ENCODE results near the gene GALNT17. TPM values are rescaled to one million over a fixed set of nuclear protein-coding genes. Genes with fewer than 3 reads are reported as not detected.

The GALNT17 gene
- total RNA-seq, 2 donors from 2014 or later: not detected

GRCh38 chr7:71544816-71545215 lies 412.9 kb downstream of the GALNT17 start:
- no peak overlapping the region for H3K27ac Mint-ChIP-seq
- H3K27me3 Mint-ChIP-seq: no peaks in the 10 kb centered on the region
- H3K4me3 Mint-ChIP-seq: no peak overlapping the region
- H3K4me1 Mint-ChIP-seq (ENCODE audit: low read depth in 2 of 2): no peaks in the 10 kb centered on the region
- ATAC-seq (no peak), DNase-seq (ENCODE audit: low spot score) (no peak)
- peaks cover 9% of the 10 kb centered on the region for H3K9me3 Mint-ChIP-seq
- no peaks in the 10 kb centered on the region for H3K36me3 Mint-ChIP-seq

- H3K27ac Mint-ChIP-seq: no peak overlapping the region
- no peaks in the 10 kb centered on the region for H3K27me3 Mint-ChIP-seq
- ATAC-seq (no peak), DNase-seq (ENCODE audit: low spot score) (no peak)
- H3K4me1 Mint-ChIP-seq (ENCODE audit: low read depth in 2 of 2): no peaks in the 10 kb centered on the region
- peaks cover 6% of the 10 kb centered on the region for H3K36me3 Mint-ChIP-seq
- H3K9me3 Mint-ChIP-seq: peaks cover 9% of the 10 kb centered on the region
- no peak overlapping the region for H3K4me3 Mint-ChIP-seq
Observed at GRCh38 chr7:71547426-71547825, 415.5 kb downstream of the GALNT17 start.

GRCh38 chr7:71548746-71549145 lies 416.8 kb downstream of the GALNT17 start:
- ATAC-seq (no peak), DNase-seq (ENCODE audit: low spot score) (no peak)
- Mint-ChIP-seq H3K36me3 (peaks cover 6% of the 10 kb centered on the region), H3K27me3 (no peaks in the 10 kb centered on the region), H3K4me3 (no peak overlapping the region), H3K27ac (no peak overlapping the region), H3K9me3 (peaks cover 9% of the 10 kb centered on the region), H3K4me1 (ENCODE audit: low read depth in 2 of 2) (no peaks in the 10 kb centered on the region)

- Mint-ChIP-seq H3K4me3 (no peak overlapping the region), H3K27ac (no peak overlapping the region), H3K9me3 (peaks cover 10% of the 10 kb centered on the region), H3K27me3 (no peaks in the 10 kb centered on the region), H3K4me1 (ENCODE audit: low read depth in 2 of 2) (no peaks in the 10 kb centered on the region), H3K36me3 (peaks cover 6% of the 10 kb centered on the region)
- no peak for DNase-seq (ENCODE audit: low spot score)
- no peak for ATAC-seq
Observed at GRCh38 chr7:71553306-71553705, 421.4 kb downstream of the GALNT17 start.

GRCh38 chr7:71555758-71556157 lies 423.8 kb downstream of the GALNT17 start:
- Mint-ChIP-seq H3K4me1 (ENCODE audit: low read depth in 2 of 2) (no peaks in the 10 kb centered on the region), H3K4me3 (no peak overlapping the region), H3K27me3 (no peaks in the 10 kb centered on the region), H3K36me3 (peaks cover 6% of the 10 kb centered on the region), H3K9me3 (peaks cover 9% of the 10 kb centered on the region), H3K27ac (no peak overlapping the region)
- no peak for DNase-seq (ENCODE audit: low spot score)
- no peak for ATAC-seq

GRCh38 chr7:71558806-71559613 lies 427.1 kb downstream of the GALNT17 start:
- ATAC-seq (no peak), DNase-seq (ENCODE audit: low spot score) (no peak)
- H3K9me3 Mint-ChIP-seq: peaks cover 4% of the 10 kb centered on the region
- H3K27ac Mint-ChIP-seq: no peak overlapping the region
- no peaks in the 10 kb centered on the region for H3K4me1 Mint-ChIP-seq (ENCODE audit: low read depth in 2 of 2)
- no peak overlapping the region for H3K4me3 Mint-ChIP-seq
- H3K27me3 Mint-ChIP-seq: no peaks in the 10 kb centered on the region
- H3K36me3 Mint-ChIP-seq: no peaks in the 10 kb centered on the region

GRCh38 chr7:71560354-71560995 lies 428.5 kb downstream of the GALNT17 start:
- no peak overlapping the region for H3K27ac Mint-ChIP-seq
- ATAC-seq: no peak
- peaks cover 4% of the 10 kb centered on the region for H3K9me3 Mint-ChIP-seq

GRCh38 chr7:71563276-71563675 lies 431.3 kb downstream of the GALNT17 start:
- Mint-ChIP-seq H3K27me3 (no peaks in the 10 kb centered on the region), H3K27ac (no peak overlapping the region), H3K9me3 (no peaks in the 10 kb centered on the region), H3K36me3 (no peaks in the 10 kb centered on the region), H3K4me3 (no peak overlapping the region), H3K4me1 (ENCODE audit: low read depth in 2 of 2) (no peaks in the 10 kb centered on the region)
- DNase-seq (ENCODE audit: low spot score): no peak
- no peak for ATAC-seq

More at GRCh38 chr7:71560354-71560995, 428.5 kb downstream of the GALNT17 start:
- H3K36me3 Mint-ChIP-seq: no peaks in the 10 kb centered on the region
- DNase-seq (ENCODE audit: low spot score): no peak
- H3K27me3 Mint-ChIP-seq: no peaks in the 10 kb centered on the region
- no peaks in the 10 kb centered on the region for H3K4me1 Mint-ChIP-seq (ENCODE audit: low read depth in 2 of 2)
- no peak overlapping the region for H3K4me3 Mint-ChIP-seq

GRCh38 chr7:71566376-71566775 lies 434.4 kb downstream of the GALNT17 start:
- Mint-ChIP-seq H3K36me3 (no peaks in the 10 kb centered on the region), H3K27ac (no peak overlapping the region), H3K9me3 (peaks cover 3% of the 10 kb centered on the region), H3K4me1 (ENCODE audit: low read depth in 2 of 2) (no peaks in the 10 kb centered on the region), H3K27me3 (no peaks in the 10 kb centered on the region), H3K4me3 (no peak overlapping the region)
- ATAC-seq: no peak
- no peak for DNase-seq (ENCODE audit: low spot score)

GRCh38 chr7:71566991-71567390 lies 435.0 kb downstream of the GALNT17 start:
- Mint-ChIP-seq H3K36me3 (no peaks in the 10 kb centered on the region), H3K27ac (no peak overlapping the region), H3K4me1 (ENCODE audit: low read depth in 2 of 2) (no peaks in the 10 kb centered on the region), H3K27me3 (no peaks in the 10 kb centered on the region), H3K4me3 (no peak overlapping the region), H3K9me3 (peaks cover 3% of the 10 kb centered on the region)
- ATAC-seq (no peak), DNase-seq (ENCODE audit: low spot score) (no peak)

GRCh38 chr7:71574153-71574860 lies 442.4 kb downstream of the GALNT17 start:
- Mint-ChIP-seq H3K4me3 (no peak overlapping the region), H3K27ac (no peak overlapping the region), H3K36me3 (no peaks in the 10 kb centered on the region), H3K9me3 (peaks cover 6% of the 10 kb centered on the region), H3K27me3 (no peaks in the 10 kb centered on the region), H3K4me1 (ENCODE audit: low read depth in 2 of 2) (no peaks in the 10 kb centered on the region)
- ATAC-seq (no peak), DNase-seq (ENCODE audit: low spot score) (no peak)

GRCh38 chr7:71580027-71580426 lies 448.1 kb downstream of the GALNT17 start:
- Mint-ChIP-seq H3K4me1 (ENCODE audit: low read depth in 2 of 2) (no peaks in the 10 kb centered on the region), H3K9me3 (no peaks in the 10 kb centered on the region), H3K4me3 (no peak overlapping the region), H3K36me3 (peaks cover 2% of the 10 kb centered on the region), H3K27me3 (no peaks in the 10 kb centered on the region), H3K27ac (no peak overlapping the region)
- DNase-seq (ENCODE audit: low spot score) (no peak), ATAC-seq (no peak)

GRCh38 chr7:71584256-71584655 lies 452.3 kb downstream of the GALNT17 start:
- peaks cover 5% of the 10 kb centered on the region for H3K36me3 Mint-ChIP-seq
- DNase-seq (ENCODE audit: low spot score) (no peak), ATAC-seq (no peak)
- H3K4me3 Mint-ChIP-seq: no peak overlapping the region
- no peaks in the 10 kb centered on the region for H3K4me1 Mint-ChIP-seq (ENCODE audit: low read depth in 2 of 2)
- H3K9me3 Mint-ChIP-seq: no peaks in the 10 kb centered on the region
- no peak overlapping the region for H3K27ac Mint-ChIP-seq
- H3K27me3 Mint-ChIP-seq: no peaks in the 10 kb centered on the region

- H3K4me3 Mint-ChIP-seq: no peak overlapping the region
- no peaks in the 10 kb centered on the region for H3K27me3 Mint-ChIP-seq
- no peaks in the 10 kb centered on the region for H3K36me3 Mint-ChIP-seq
- ATAC-seq: no peak
- no peaks in the 10 kb centered on the region for H3K4me1 Mint-ChIP-seq (ENCODE audit: low read depth in 2 of 2)
- H3K9me3 Mint-ChIP-seq: peaks cover 6% of the 10 kb centered on the region
- no peak for DNase-seq (ENCODE audit: low spot score)
- H3K27ac Mint-ChIP-seq: no peak overlapping the region
Observed at GRCh38 chr7:71591876-71592275, 459.9 kb downstream of the GALNT17 start.
